Breast epithelium (tissue), 3 donors: ENCODE data around the gene GTF2F2.

Source experiments
- POLR2AphosphoS5 ChIP-seq, 3 donors: sonication (generic); formaldehyde crosslinking; IDR thresholded peaks; one replicate each; pipeline ENCODE4 v1.6.1; 2017; ENCODE audit warnings: antibody characterized with exemption in 3 of 3
- TF ChIP-seq, protein P1 (sequence below), 3 donors: fragments of 450-650 bp; IDR thresholded peaks; one replicate each; pipeline ENCODE4 v1.5.1; 2016 to 2017; ENCODE audit warnings: antibody characterized with exemption in 3 of 3, mild to moderate bottlenecking in 3 of 3, moderate library complexity in 3 of 3

DNA sequence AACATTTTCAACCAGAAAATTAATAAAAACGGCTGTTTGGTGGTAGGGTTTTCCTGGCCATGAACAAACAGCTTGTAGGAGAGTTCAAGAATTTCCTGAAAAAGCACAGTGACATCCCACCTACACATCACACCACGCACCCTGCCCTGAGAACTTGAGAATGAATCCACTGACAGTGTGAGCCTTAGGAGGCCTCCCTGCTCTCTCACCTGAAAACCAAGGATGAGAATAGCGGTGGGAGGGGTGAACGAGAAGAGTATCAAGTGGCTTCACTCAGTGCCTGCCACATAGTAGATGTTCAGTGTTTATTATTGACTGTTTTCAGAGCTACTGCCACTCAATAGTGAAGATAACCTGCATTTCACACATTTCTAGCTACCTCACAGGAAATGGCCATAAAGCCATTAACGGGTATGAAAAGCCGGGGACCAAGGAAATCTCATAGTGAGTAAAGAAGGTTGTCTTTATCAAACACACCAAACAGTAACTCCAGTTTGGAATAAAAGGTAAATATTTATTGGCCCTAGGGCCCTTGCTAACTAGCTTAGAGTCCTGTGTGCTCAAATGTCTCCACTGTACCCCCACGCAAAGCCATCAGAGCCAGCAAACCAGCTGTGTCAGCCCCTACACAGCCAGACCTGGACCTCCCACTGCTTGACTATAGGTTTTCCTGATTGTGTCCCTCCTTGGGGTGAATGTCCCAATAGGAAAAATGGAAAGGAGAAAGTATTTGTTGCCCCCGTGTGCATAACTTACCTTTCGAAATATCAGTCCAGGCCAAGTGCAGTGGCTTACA is 180.1 kb downstream of the GTF2F2 start:
- TF ChIP-seq POLR2AphosphoS5 (IDR thresholded peaks at IDR 0.05) = no peak
- TF ChIP-seq, protein P1, sequence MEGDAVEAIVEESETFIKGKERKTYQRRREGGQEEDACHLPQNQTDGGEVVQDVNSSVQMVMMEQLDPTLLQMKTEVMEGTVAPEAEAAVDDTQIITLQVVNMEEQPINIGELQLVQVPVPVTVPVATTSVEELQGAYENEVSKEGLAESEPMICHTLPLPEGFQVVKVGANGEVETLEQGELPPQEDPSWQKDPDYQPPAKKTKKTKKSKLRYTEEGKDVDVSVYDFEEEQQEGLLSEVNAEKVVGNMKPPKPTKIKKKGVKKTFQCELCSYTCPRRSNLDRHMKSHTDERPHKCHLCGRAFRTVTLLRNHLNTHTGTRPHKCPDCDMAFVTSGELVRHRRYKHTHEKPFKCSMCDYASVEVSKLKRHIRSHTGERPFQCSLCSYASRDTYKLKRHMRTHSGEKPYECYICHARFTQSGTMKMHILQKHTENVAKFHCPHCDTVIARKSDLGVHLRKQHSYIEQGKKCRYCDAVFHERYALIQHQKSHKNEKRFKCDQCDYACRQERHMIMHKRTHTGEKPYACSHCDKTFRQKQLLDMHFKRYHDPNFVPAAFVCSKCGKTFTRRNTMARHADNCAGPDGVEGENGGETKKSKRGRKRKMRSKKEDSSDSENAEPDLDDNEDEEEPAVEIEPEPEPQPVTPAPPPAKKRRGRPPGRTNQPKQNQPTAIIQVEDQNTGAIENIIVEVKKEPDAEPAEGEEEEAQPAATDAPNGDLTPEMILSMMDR (IDR thresholded peaks at IDR 0.05) = no peak
